SU-DHL-6 (cell line): ENCODE measurements around the gene RNF187.

Source experiments
- EZH2phosphoT487 ChIP-seq: fragments of 200-600 bp; sonication (generic), shearing (Covaris generic); conservative IDR thresholded peaks from 2 replicates; pipeline ENCODE4 v1.6.1; 2018; ENCODE audit warnings: mild to moderate bottlenecking, antibody characterized with exemption, low read length, moderate library complexity, mixed read lengths
- TF ChIP-seq, protein P1 (sequence below): fragments of 200-600 bp; sonication (generic); IDR thresholded peaks from one replicate; pipeline ENCODE4 v1.5.1; 2017; ENCODE audit warnings: antibody characterized with exemption, mild to moderate bottlenecking, low read length, moderate library complexity; ENCODE audit not compliant: insufficient read depth, poor library complexity, severe bottlenecking

GRCh38 chr1:228454238-228454637 lies 32.9 kb upstream of the RNF187 start:
- TF ChIP-seq, protein P1, sequence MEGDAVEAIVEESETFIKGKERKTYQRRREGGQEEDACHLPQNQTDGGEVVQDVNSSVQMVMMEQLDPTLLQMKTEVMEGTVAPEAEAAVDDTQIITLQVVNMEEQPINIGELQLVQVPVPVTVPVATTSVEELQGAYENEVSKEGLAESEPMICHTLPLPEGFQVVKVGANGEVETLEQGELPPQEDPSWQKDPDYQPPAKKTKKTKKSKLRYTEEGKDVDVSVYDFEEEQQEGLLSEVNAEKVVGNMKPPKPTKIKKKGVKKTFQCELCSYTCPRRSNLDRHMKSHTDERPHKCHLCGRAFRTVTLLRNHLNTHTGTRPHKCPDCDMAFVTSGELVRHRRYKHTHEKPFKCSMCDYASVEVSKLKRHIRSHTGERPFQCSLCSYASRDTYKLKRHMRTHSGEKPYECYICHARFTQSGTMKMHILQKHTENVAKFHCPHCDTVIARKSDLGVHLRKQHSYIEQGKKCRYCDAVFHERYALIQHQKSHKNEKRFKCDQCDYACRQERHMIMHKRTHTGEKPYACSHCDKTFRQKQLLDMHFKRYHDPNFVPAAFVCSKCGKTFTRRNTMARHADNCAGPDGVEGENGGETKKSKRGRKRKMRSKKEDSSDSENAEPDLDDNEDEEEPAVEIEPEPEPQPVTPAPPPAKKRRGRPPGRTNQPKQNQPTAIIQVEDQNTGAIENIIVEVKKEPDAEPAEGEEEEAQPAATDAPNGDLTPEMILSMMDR, result no peak
- TF ChIP-seq EZH2phosphoT487, result no peak
